GM12874 (cell line): ENCODE results near the gene SLC7A4.

Experiments
- TF ChIP-seq, protein P1 (sequence below): IDR thresholded peaks from 2 replicates; pipeline ENCODE4 v1.5.1; 2011; ENCODE audit warnings: low read depth, mild to moderate bottlenecking, control low read depth, low read length, moderate library complexity; ENCODE audit not compliant: insufficient read depth

SLC7A4 gene, protein sequence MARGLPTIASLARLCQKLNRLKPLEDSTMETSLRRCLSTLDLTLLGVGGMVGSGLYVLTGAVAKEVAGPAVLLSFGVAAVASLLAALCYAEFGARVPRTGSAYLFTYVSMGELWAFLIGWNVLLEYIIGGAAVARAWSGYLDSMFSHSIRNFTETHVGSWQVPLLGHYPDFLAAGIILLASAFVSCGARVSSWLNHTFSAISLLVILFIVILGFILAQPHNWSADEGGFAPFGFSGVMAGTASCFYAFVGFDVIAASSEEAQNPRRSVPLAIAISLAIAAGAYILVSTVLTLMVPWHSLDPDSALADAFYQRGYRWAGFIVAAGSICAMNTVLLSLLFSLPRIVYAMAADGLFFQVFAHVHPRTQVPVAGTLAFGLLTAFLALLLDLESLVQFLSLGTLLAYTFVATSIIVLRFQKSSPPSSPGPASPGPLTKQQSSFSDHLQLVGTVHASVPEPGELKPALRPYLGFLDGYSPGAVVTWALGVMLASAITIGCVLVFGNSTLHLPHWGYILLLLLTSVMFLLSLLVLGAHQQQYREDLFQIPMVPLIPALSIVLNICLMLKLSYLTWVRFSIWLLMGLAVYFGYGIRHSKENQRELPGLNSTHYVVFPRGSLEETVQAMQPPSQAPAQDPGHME

DNA sequence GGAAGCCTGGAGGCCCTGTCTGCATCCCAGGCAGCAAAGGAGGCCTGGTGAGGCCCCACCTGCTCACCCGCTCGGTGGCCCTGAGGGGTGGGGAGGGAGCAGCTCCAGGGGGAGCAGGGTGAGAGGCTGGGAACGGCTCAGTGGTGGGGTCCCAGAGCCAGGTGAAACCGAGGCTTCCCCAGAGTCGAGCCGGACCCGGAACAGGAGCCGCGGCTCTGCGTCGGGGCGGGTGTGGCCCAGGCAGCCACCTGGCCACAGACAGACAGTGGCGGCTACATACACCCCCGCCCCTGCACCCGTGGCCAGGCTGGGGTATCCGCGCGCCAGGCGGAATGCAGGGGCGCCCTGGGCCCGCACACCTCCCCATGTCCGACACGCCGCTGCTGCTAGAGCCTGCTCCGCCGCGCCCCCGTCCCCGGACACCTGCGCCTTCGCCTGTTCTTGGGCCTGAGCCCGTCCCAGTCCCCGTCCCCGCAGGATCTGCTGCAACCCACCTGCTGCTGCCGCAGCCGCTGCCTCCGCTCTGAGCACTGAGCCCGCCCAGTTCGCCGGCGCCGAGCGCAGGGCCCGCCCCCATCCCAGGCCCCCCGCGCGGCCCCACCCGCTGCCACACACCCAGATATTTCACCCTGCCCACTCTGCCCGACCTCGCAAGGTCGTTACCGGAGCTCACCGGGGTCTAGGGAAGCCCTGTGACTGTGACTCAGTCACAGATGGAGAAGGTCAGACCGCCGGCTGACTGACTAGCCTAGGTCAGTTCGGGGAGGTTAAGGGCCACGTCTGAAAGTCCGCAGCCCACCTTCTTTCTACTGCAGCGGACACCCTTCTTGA is at the start of gene SLC7A4:
Gene SLC7A4, minus strand, starts transcription at position 525 of the 831 bp plus-strand sequence. CDS start 749 bp downstream, outside the sequence.
- TF ChIP-seq, protein P1, sequence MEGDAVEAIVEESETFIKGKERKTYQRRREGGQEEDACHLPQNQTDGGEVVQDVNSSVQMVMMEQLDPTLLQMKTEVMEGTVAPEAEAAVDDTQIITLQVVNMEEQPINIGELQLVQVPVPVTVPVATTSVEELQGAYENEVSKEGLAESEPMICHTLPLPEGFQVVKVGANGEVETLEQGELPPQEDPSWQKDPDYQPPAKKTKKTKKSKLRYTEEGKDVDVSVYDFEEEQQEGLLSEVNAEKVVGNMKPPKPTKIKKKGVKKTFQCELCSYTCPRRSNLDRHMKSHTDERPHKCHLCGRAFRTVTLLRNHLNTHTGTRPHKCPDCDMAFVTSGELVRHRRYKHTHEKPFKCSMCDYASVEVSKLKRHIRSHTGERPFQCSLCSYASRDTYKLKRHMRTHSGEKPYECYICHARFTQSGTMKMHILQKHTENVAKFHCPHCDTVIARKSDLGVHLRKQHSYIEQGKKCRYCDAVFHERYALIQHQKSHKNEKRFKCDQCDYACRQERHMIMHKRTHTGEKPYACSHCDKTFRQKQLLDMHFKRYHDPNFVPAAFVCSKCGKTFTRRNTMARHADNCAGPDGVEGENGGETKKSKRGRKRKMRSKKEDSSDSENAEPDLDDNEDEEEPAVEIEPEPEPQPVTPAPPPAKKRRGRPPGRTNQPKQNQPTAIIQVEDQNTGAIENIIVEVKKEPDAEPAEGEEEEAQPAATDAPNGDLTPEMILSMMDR = no peak

DNA sequence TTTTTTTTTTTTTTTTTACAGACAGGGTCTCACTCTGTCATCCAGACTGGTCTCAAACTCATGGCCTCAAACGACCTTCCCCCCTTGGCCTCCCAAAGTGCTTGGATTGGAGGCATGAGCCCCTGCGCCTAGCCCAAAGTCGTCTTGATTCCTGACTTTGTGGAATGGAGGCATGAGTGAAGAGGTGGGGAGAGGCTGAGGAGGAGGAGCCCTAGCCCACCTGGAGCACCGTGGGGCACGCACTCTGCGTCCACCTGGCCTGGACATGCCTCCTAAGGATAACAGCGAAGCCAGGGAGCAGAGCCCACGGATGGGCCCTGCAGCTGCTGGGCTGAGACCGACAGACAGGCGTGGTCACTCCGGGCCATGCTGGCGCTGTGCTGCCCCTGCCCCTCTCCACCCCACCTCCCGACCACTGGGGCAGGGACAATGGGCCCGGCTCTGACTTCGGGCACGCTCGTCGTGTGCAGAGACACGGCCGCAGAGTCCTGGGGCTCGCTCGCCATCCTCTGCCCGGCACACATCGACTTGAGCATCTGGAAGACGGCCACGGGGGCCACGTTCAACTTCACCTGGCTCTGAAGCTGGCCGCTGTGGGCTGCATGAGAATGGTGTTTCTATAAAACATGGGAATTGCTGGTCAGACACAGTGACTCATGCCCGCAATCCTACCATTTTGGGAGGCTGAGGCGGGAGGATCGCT is 48.2 kb upstream of the SLC7A4 start:
- TF ChIP-seq, protein P1 = no peak

DNA sequence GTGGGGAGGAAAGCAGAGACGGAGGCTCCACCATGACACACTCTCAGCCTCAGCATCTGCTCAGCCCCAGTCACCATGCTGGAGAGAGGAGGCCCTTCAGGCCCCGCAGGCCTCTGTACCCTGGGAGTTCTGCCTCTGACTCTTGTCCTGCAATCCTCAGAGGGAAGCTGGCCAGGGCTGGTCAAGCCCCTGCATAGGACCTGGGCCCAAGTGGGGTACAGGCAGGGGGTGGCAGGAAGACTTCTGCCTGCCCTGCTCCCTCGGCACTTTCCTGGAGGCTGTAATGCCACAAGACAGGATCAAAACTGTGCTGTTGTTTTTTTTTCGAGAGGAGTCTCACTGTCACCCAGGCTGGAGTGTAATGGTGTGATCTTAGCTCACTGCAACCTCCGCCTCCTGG is 47.1 kb upstream of the SLC7A4 start:
- TF ChIP-seq, protein P1 = no peak

DNA sequence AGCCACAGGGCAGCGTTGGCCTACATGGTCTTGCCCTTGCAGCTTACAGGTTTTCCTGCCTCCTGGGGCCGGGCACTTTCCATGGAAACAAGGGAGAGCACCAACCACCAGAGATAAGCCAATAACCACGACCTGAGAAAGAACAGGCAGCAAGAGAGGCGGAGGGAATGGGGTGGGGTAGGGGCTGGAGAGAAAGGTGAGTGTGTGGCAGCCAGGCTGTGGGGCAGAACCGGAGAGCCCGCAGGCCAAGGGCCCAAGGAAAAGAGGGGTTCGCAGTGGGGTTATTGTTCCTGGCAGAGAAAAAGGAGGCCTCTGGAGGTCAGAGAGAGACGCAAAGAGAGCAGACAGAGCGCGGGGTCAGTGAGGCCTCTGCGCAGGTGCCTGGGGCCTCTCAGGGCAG is 46.6 kb upstream of the SLC7A4 start:
- TF ChIP-seq, protein P1 = no peak

DNA sequence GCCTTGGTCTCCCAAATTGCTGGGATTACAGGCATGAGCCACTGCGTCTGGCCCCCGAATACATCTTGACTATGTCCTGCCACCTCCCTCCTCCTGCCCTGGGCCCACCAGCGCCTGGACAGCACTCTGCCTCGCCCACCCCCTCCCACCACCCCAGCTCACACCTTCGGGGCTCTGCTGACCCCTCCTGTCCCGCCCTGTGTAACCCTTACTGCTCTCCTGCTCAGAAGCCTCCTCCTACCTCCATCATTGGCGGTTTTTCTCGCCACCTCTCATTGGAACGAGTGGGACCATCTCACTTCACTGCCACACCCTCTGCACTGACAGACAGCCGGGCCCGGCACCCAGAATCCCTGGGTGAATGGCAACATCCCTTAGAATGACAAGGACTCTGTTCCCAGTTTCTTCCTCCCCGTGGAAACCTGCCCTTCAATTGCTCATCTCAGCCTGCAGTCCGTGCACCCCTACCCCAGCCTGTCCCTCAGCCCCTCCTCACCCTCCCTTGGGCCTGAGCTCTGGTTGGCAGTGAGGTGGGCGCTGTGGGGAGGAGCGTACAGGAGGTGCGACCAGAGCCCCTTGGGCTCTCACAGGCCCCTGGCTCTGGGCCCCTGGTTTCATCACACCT is 45.6 kb upstream of the SLC7A4 start:
- TF ChIP-seq, protein P1 = no peak

DNA sequence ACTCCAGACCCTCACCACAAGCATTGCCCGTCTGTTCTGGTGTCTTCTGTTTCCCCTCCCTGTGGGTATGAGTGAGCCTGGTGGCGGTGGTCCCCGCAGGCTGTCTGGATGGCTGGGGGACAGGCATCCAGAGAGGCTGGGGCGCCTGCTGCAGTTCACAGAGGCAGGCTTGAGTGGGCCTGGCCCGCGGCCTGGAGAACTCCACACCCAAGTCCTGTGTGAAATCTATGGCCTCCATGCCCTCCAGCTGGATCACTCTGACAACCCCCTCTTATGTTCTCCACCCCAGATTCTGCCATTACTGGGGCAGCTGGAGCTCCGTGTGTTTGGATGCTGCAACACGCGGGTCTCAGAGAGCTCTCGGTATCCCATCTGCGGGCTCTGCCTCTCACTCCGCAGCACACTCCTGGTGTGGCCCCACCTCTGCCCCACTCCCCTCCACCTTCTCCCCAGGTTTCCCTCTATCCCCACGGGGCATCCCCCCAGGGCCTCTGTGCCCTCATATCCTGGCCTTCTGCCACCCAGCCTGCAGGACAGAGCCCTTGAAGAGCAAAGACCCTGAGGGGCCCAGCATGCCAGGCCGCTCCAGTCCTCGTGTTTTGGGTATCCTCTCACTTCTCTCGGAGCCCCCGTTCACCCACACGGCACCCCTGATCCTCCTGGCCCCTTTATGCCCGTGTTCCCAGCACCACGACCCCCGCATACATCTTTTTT is 44.7 kb upstream of the SLC7A4 start:
- TF ChIP-seq, protein P1 = no peak
